WTC11 (cell line): Measurements from ENCODE around the gene SLC10A7. TPM values are rescaled to one million over a fixed set of nuclear protein-coding genes. Genes with fewer than 3 reads are reported as not detected.

Experiments used
- ATAC-seq: fragments of 200-7000 bp; cut with Tn5 transposase; 2 replicates; pipeline ENCODE4 v1.10.0; 2021; ENCODE audit warnings: mild to moderate bottlenecking, moderate library complexity
- CTCF ChIA-PET: fragments of 300-600 bp; sonication (Branson Sonifier 250); formaldehyde crosslinking; loops from one replicate; lab custom pipeline; 2021; ENCODE audit warnings: antibody characterized with exemption; lab: Charles Lee
- POLR2A ChIA-PET: fragments of 350-600 bp; sonication (Branson Sonifier 250); formaldehyde crosslinking; loops from one replicate; lab custom pipeline; 2021; ENCODE audit warnings: antibody characterized with exemption; lab: Charles Lee
- DNase-seq: peaks from one replicate; pipeline ENCODE4 v3.0.0; 2021; ENCODE audit warnings: low spot score
- H3K27ac Mint-ChIP-seq: 2 replicates; pipeline ENCODE4 v1.8.0; 2021; ENCODE audit warnings: mixed read lengths
- H3K27me3 Mint-ChIP-seq: 2 replicates; pipeline ENCODE4 v1.8.0; 2021; ENCODE audit warnings: low read depth, mild to moderate bottlenecking, moderate library complexity, mixed read lengths
- H3K36me3 Mint-ChIP-seq: 2 replicates; pipeline ENCODE4 v1.8.0; 2021; ENCODE audit warnings: mixed read lengths
- H3K4me1 Mint-ChIP-seq: 2 replicates; pipeline ENCODE4 v1.8.0; 2022; ENCODE audit warnings: mixed read lengths
- H3K4me3 Mint-ChIP-seq: 2 replicates; pipeline ENCODE4 v1.8.0; 2021; ENCODE audit warnings: mild to moderate bottlenecking, moderate library complexity, mixed read lengths
- H3K9me3 Mint-ChIP-seq: 2 replicates; pipeline ENCODE4 v1.8.0; 2021; ENCODE audit warnings: mixed read lengths
- ATF6 ChIP-seq: sonication (generic); formaldehyde crosslinking; IDR thresholded peaks from 2 replicates; pipeline ENCODE4 v1.8.1; 2023; ENCODE audit warnings: mild to moderate bottlenecking, missing genetic modification reagents
- CBFB ChIP-seq: sonication (generic); formaldehyde crosslinking; IDR thresholded peaks from 2 replicates; pipeline ENCODE4 v1.8.1; 2022; ENCODE audit warnings: mild to moderate bottlenecking, low read depth, missing genetic modification reagents
- ETV6 ChIP-seq: sonication (generic); formaldehyde crosslinking; IDR thresholded peaks from 2 replicates; pipeline ENCODE4 v1.8.1; 2022; ENCODE audit warnings: mild to moderate bottlenecking, missing genetic modification reagents
- GTF2I ChIP-seq: fragments of 250-450 bp; sonication (Bioruptor Pico); conservative IDR thresholded peaks from 2 replicates; pipeline ENCODE4 v1.4.0; 2021; ENCODE audit warnings: mild to moderate bottlenecking
- HMGA2 ChIP-seq: fragments of 250-450 bp; sonication (Bioruptor Pico); IDR thresholded peaks from 2 replicates; pipeline ENCODE4 v1.4.0; 2021; ENCODE audit warnings: mild to moderate bottlenecking, moderate library complexity
- IRF2 ChIP-seq: sonication (generic); formaldehyde crosslinking; IDR thresholded peaks from 2 replicates; pipeline ENCODE4 v1.8.0; 2022; ENCODE audit warnings: low read depth, missing genetic modification reagents, borderline replicate concordance
- JAZF1 ChIP-seq: fragments of 250-450 bp; sonication (Bioruptor Pico); IDR thresholded peaks from 2 replicates; pipeline ENCODE4 v1.9.0; 2021; ENCODE audit warnings: moderate library complexity, mild to moderate bottlenecking, inconsistent platforms
- JUN ChIP-seq: sonication (generic); formaldehyde crosslinking; IDR thresholded peaks from 2 replicates; pipeline ENCODE4 v1.8.0; 2023; ENCODE audit warnings: mild to moderate bottlenecking, missing genetic modification reagents
- MYBL2 ChIP-seq: sonication (generic); formaldehyde crosslinking; IDR thresholded peaks from 2 replicates; pipeline ENCODE4 v1.8.1; 2023; ENCODE audit warnings: mild to moderate bottlenecking, moderate library complexity, missing genetic modification reagents
- NR1H2 ChIP-seq: sonication (generic); formaldehyde crosslinking; IDR thresholded peaks from 2 replicates; pipeline ENCODE4 v1.9.0; 2021; ENCODE audit warnings: mild to moderate bottlenecking, moderate library complexity, missing genetic modification reagents
- NR2C2 ChIP-seq: sonication (generic); formaldehyde crosslinking; IDR thresholded peaks from 2 replicates; pipeline ENCODE4 v1.8.0; 2022; ENCODE audit warnings: mild to moderate bottlenecking, missing genetic modification reagents
- OVOL2 ChIP-seq: fragments of 250-450 bp; sonication (Bioruptor Pico); IDR thresholded peaks from 2 replicates; pipeline ENCODE4 v1.9.0; 2021; ENCODE audit warnings: mild to moderate bottlenecking, borderline replicate concordance
- ZBTB21 ChIP-seq: sonication (generic); formaldehyde crosslinking; IDR thresholded peaks from 2 replicates; pipeline ENCODE4 v1.8.1; 2023; ENCODE audit warnings: mild to moderate bottlenecking, missing genetic modification reagents, borderline replicate concordance
- ZNF121 ChIP-seq: sonication (generic); formaldehyde crosslinking; IDR thresholded peaks from 2 replicates; pipeline ENCODE4 v1.8.0; 2023; ENCODE audit warnings: missing genetic modification reagents
- ZNF138 ChIP-seq: sonication (generic); formaldehyde crosslinking; conservative IDR thresholded peaks from 2 replicates; pipeline ENCODE4 v1.8.1; 2022; ENCODE audit warnings: mild to moderate bottlenecking, moderate library complexity, missing genetic modification reagents
- ZNF263 ChIP-seq: sonication (generic); formaldehyde crosslinking; IDR thresholded peaks from 2 replicates; pipeline ENCODE4 v1.8.1; 2022; ENCODE audit warnings: low read depth, mild to moderate bottlenecking, moderate library complexity, missing genetic modification reagents
- ZNF317 ChIP-seq: sonication (generic); formaldehyde crosslinking; IDR thresholded peaks from 2 replicates; pipeline ENCODE4 v1.8.1; 2023; ENCODE audit warnings: low read depth, mild to moderate bottlenecking, moderate library complexity, missing genetic modification reagents, borderline replicate concordance
- ZNF396 ChIP-seq: fragments of 250-450 bp; sonication (Bioruptor Pico); IDR thresholded peaks from 2 replicates; pipeline ENCODE4 v1.8.0; 2021; ENCODE audit warnings: mild to moderate bottlenecking, moderate library complexity, borderline replicate concordance
- ZNF416 ChIP-seq: fragments of 250-450 bp; sonication (Bioruptor Pico); IDR thresholded peaks from 2 replicates; pipeline ENCODE4 v1.9.0; 2021; ENCODE audit warnings: mild to moderate bottlenecking, inconsistent platforms
- ZNF512 ChIP-seq: sonication (generic); formaldehyde crosslinking; IDR thresholded peaks from 2 replicates; pipeline ENCODE4 v1.8.1; 2022; ENCODE audit warnings: missing genetic modification reagents, borderline replicate concordance
- total RNA-seq: library from RNA; stranded (reverse); gene quantifications from 3 replicates; pipeline ENCODE4 v1.2.3, GENCODE V29; 2021
- TF ChIP-seq, protein P1 (sequence below): sonication (generic); formaldehyde crosslinking; IDR thresholded peaks from 2 replicates; pipeline ENCODE4 v1.8.1; 2023; ENCODE audit warnings: mild to moderate bottlenecking, missing genetic modification reagents
- TF ChIP-seq, protein P2 (sequence below): sonication (generic); formaldehyde crosslinking; IDR thresholded peaks from 2 replicates; pipeline ENCODE4 v1.8.1; 2023; ENCODE audit warnings: mild to moderate bottlenecking, missing genetic modification reagents, moderate library complexity
- TF ChIP-seq, protein P3 (sequence below): fragments of 250-450 bp; sonication (Bioruptor Pico); IDR thresholded peaks from 2 replicates; pipeline ENCODE4 v1.9.0; 2021; ENCODE audit warnings: mild to moderate bottlenecking, borderline replicate concordance
- TF ChIP-seq, protein P4 (sequence below): fragments of 250-450 bp; sonication (Bioruptor Pico); IDR thresholded peaks from 2 replicates; pipeline ENCODE4 v1.9.0; 2021; ENCODE audit warnings: mild to moderate bottlenecking

Gene SLC10A7
- total RNA-seq, 1 experiment from 2014 or later = 5.0 TPM

DNA sequence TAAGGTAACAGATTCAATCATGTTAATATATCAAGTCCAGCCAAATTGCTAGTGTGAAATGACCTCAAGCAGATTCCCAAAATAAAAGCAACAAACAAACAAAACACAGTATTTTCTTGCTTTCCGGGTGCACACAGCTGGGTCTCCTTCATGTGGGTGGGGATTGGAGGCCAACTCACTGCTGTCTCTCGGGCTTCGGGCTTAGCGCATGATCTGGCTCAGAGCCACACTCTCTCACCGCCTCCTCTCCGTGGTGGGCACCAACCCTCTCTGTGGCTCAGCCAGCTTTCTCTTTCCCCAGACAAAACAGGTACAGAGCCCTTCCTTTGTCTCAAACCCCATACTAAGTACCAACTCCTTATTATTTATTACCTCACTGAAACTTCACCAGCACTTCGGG lies 310.3 kb downstream of the SLC10A7 start (continued):
- TF ChIP-seq MYBL2 = no peak
- TF ChIP-seq JAZF1 (CRISPR knock-in tag) = no peak
- no peak for TF ChIP-seq ATF6 (CRISPR knock-in tag)
- TF ChIP-seq ETV6 (CRISPR knock-in tag) = no peak
- TF ChIP-seq ZNF138 (CRISPR knock-in tag) = no peak
- TF ChIP-seq, protein P1, sequence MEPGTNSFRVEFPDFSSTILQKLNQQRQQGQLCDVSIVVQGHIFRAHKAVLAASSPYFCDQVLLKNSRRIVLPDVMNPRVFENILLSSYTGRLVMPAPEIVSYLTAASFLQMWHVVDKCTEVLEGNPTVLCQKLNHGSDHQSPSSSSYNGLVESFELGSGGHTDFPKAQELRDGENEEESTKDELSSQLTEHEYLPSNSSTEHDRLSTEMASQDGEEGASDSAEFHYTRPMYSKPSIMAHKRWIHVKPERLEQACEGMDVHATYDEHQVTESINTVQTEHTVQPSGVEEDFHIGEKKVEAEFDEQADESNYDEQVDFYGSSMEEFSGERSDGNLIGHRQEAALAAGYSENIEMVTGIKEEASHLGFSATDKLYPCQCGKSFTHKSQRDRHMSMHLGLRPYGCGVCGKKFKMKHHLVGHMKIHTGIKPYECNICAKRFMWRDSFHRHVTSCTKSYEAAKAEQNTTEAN (CRISPR knock-in tag) = no peak
- TF ChIP-seq JUN = no peak
- TF ChIP-seq, protein P2, sequence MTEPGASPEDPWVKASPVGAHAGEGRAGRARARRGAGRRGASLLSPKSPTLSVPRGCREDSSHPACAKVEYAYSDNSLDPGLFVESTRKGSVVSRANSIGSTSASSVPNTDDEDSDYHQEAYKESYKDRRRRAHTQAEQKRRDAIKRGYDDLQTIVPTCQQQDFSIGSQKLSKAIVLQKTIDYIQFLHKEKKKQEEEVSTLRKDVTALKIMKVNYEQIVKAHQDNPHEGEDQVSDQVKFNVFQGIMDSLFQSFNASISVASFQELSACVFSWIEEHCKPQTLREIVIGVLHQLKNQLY = no peak
- TF ChIP-seq, protein P3, sequence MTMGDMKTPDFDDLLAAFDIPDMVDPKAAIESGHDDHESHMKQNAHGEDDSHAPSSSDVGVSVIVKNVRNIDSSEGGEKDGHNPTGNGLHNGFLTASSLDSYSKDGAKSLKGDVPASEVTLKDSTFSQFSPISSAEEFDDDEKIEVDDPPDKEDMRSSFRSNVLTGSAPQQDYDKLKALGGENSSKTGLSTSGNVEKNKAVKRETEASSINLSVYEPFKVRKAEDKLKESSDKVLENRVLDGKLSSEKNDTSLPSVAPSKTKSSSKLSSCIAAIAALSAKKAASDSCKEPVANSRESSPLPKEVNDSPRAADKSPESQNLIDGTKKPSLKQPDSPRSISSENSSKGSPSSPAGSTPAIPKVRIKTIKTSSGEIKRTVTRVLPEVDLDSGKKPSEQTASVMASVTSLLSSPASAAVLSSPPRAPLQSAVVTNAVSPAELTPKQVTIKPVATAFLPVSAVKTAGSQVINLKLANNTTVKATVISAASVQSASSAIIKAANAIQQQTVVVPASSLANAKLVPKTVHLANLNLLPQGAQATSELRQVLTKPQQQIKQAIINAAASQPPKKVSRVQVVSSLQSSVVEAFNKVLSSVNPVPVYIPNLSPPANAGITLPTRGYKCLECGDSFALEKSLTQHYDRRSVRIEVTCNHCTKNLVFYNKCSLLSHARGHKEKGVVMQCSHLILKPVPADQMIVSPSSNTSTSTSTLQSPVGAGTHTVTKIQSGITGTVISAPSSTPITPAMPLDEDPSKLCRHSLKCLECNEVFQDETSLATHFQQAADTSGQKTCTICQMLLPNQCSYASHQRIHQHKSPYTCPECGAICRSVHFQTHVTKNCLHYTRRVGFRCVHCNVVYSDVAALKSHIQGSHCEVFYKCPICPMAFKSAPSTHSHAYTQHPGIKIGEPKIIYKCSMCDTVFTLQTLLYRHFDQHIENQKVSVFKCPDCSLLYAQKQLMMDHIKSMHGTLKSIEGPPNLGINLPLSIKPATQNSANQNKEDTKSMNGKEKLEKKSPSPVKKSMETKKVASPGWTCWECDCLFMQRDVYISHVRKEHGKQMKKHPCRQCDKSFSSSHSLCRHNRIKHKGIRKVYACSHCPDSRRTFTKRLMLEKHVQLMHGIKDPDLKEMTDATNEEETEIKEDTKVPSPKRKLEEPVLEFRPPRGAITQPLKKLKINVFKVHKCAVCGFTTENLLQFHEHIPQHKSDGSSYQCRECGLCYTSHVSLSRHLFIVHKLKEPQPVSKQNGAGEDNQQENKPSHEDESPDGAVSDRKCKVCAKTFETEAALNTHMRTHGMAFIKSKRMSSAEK = no peak

DNA sequence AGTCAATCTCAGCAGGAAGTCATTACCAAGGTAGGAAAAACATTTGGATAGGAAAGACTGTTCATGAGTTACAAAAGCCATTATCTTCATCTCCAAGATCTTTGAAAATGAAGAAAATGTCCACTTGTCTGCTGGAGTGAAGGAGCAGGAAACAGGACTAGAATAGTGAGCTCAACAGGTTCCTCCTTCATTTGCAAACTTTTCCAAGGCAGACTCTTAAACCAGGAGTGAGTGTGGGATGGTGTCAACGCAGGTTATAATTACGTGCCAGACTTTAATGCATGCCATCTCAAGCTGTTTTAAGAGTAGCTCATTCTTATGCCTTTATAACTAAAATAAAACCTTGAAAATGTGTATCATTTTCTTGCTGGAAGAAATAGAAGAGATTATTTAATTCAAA lies 310.9 kb downstream of the SLC10A7 start:
- DNase-seq (no peak), ATAC-seq (no peak)
- Mint-ChIP-seq H3K36me3 (no peaks in the 10 kb centered on the region), H3K4me1 (no peaks in the 10 kb centered on the region), H3K27me3 (no peaks in the 10 kb centered on the region), H3K9me3 (no peaks in the 10 kb centered on the region), H3K27ac (no peak overlapping the region), H3K4me3 (no peak overlapping the region)
- POLR2A ChIA-PET = no interaction called here
- TF ChIP-seq JAZF1 (CRISPR knock-in tag) (no peak), IRF2 (CRISPR knock-in tag) (no peak), ZNF121 (no peak), OVOL2 (CRISPR knock-in tag) (no peak), ZNF263 (no peak), NR2C2 (CRISPR knock-in tag) (no peak)
- TF ChIP-seq, protein P4, sequence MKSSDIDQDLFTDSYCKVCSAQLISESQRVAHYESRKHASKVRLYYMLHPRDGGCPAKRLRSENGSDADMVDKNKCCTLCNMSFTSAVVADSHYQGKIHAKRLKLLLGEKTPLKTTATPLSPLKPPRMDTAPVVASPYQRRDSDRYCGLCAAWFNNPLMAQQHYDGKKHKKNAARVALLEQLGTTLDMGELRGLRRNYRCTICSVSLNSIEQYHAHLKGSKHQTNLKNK (CRISPR knock-in tag) = no peak
- CTCF ChIA-PET = no interaction called here

DNA sequence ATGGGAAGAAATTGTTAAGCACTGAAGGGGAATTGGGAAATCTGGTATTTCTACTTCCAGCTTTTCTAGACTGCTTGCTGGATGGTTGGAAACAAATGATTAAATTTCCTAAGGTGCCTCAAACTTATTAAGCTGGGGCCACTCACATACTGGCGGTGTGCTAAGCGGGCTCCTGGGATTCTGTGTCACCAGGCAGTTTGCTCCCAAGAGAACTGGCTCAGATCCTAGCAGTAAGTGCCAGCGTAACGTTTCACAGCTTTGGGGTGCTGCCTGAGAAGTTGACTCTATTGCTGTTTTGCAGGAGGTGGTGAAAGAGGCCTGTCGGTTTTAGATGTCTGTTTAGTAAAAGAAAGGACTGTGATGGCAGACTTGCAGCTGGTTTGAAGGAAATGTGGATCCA lies 314.3 kb downstream of the SLC10A7 start:
- ChIA-PET CTCF (interaction anchor here (1.4 kb wide), 1 partner anchor 247 kb away, joined by 9 read pairs; no protein-coding TSS in a partner anchor), POLR2A (no interaction called here)
- ATAC-seq (no peak), DNase-seq (no peak)
- H3K36me3 Mint-ChIP-seq = no peaks in the 10 kb centered on the region
- no peak overlapping the region for H3K4me3 Mint-ChIP-seq
- no peaks in the 10 kb centered on the region for H3K27me3 Mint-ChIP-seq
- peaks cover 3% of the 10 kb centered on the region; the same call in 1 of the 2 replicates for H3K9me3 Mint-ChIP-seq
- no peak overlapping the region for H3K27ac Mint-ChIP-seq
- H3K4me1 Mint-ChIP-seq = no peaks in the 10 kb centered on the region
- TF ChIP-seq JUN (no peak), ZBTB21 (no peak), ZNF396 (CRISPR knock-in tag) (no peak), CBFB (no peak), NR1H2 (CRISPR knock-in tag) (no peak), IRF2 (CRISPR knock-in tag) (no peak), ZNF416 (CRISPR knock-in tag) (no peak), ZNF317 (CRISPR knock-in tag) (no peak), NR2C2 (CRISPR knock-in tag) (no peak), ZNF138 (CRISPR knock-in tag) (no peak), HMGA2 (no peak), ZNF121 (no peak), ZNF512 (CRISPR knock-in tag) (no peak), GTF2I (CRISPR knock-in tag) (no peak)
